Measurements from ENCODE around the gene DLGAP1.
A peak's percentile ranks its signal among the peaks of the same experiment; 100 is the strongest.

DLGAP1 gene

DNA sequence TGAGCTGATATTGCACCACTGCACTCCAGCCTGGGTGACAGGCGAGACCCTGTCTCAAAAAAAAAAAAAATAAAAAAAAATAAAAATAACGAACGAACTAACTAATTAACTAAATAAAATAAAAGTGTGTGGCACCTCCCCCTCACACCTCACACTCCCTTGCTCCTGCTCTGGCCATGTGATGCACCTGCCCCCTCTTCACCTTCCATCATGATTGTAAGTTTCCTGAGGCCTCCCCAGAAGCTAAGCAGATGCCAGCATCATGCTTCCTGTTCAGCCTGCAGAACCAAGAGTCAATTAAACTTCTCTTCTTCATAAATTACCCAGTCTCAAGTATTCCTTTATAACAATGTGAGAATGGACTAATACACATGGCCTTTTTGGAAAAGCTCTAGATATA, 773.0 kb downstream of the DLGAP1 start:
- no peak for DNase-seq

- DNase-seq: no peak
Observed at GRCh38 chr18:3679241-3679640, 775.9 kb downstream of the DLGAP1 start.

DNA sequence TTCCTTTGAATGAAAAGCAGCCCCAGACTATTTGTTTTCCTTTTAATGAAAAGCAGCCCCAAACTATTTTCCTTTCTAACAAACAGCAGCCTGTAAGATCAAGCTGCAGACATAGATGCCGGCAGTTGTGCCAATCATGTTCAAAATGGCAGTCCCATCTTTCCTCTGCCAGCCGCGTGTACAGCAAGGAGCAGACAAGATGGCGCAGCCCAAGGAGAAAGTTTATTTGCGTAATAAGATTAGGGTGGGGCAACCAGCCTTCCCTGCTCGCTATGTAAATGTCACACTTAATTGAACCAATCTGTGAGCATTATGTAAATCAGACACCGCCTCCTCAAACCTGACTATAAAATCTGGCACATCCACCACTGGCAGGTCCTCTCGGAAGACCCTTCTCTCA, 779.1 kb downstream of the DLGAP1 start:
- no peak for DNase-seq

DNA sequence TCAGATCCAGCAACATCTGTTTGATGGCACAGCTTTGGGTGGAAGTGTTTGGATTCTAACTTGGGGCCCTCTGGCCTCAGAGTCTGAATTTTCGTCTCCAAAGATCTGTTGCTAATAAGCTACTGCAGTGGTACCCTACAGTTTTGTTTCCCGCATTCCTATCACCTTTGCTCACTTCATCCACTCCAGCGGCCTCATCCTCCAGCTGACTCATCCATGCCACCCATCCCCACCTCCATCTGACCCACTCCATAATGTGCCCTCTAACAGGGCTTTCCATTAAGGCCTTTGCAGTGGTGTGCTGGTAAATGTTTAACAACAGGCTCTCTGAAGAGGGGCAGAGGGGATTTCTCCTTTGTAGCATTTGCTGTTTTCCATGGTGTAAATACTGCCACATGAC, 779.7 kb downstream of the DLGAP1 start:
- DNase-seq: peak; percentile 74

DNA sequence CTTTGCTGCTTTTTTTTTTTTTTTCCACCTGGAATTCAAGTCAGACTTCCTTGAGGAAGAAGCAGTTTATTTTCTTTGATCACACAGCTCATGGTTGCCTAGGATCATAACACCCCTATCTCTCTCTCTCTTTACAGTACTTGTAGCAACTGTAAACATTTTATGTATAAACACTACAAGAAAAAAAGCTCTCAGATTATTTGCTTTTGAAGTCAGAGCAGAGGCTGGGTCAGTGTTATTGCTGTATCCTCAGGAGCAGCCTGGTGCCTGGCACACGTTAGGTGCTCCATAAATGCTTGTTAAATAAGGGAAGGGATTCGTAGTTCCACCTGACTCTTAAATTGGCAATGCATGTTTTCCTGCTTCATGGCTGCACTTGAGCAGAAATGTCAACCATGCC, 783.9 kb downstream of the DLGAP1 start:
- no peak for DNase-seq

DNA sequence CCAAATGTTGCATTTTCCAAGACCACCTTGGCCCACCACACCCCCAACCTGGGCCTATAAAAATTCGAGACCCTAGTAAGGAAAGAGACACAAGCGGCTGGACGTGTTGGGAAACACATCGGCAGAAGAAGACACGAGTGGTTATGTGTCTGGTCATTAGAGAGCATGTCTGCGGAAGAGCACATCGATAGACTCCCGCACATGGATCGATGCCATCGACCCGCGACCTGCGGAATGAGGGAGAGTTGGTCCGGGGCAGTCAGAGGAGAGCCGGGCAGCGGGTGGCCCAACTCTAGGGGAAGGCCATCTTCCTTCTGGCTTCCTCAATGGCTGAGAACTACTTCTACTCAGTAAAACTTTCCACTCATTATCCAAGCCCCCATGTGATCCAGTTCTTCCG, 785.7 kb downstream of the DLGAP1 start:
- DNase-seq: no peak

DNA sequence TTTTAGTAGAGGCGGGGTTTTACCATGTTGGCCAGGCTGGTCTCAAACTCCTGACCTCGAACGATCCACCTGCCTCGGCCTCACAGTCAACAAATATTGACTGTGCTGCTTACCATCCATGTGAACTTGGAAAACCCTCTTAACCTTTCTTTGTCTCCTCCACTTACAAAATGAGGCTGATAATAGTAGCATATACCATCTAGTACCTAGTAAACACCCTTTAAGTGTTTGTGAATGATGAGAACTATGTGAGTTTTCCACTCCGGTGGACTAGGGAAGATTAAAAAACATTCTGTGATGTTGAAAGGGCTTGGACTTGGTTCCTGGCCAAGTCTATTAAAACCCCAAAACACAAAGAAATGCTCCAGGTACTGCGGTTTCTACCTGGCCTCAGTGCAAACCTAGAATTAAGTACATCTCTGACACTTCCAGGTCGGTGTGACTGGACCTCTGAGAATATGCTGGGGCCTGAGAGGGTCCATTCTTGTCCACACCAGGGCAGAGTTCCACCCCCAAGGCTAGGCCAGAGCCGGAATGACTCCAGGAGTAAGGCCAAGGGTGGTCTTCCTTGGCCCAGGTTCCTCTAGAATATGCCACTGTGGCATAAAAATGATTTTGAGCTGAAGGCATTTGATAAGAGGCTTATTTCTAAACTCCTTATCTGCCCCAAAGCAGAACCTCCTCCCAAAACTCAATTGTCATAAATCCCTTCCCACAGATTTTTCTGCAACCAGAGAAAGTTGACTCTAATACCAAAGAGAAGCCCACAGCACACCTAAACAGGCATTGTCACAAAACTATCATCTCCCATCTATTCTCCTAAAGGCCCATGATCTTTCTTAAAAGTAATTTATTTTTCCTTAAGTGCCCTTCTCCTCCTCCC, 787.6 kb downstream of the DLGAP1 start:
- DNase-seq: no peak

GRCh38 chr18:3666526-3667254, 788.4 kb downstream of the DLGAP1 start:
- DNase-seq: no peak

DNA sequence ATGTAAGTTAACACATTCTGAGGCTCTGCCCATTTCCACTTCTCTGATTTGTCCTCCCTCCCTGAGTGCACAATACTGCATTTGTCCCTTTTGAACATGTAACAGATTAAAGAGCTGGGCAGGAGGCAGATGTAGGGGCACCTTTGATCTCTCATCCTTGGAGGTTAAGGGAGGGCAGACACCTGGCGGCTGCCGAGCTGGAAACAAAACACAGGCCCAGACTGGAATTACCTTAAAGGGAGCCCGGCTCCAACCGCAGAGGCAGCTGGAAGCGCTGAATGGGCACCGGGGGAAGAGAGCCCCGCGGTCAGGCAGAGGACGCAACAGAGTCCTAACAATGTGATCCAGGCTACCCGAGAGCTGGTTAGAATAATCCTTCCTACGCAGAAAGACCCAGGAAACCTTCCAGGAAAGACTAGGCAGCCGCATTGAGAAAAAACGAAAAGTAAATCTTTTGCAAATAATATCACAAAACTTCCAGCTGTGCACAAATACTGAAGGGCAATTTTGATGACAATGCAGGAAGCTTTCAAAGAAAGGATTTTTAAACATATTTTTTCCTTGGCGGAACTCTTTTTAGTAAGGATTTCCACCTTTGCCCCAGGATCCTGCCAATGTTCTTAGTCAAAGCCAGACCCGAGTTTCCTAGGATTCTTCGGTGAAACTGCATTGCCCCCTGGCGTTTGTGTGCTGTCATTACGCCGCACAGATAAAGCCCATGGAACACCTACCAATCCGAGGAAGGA, 789.2 kb downstream of the DLGAP1 start:
- peak; percentile 83 for DNase-seq

DNA sequence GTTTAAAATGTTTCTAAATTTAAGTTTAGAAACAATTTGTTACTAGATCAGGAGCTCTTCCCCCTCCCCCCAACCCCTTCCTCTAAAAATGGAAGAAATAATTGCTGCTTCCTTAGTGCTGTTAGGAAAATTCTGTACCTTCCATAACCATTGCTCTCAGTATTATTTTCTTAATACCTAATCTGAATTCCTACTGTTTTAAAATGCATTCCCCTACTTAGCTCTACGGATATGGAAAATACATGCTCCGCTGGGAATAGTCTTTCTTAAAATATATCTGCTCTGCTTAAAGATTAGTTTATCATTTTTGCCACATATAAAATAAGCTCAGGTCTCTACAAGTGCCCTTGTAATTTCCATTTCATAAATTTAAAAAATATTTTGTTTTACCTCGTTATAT, 789.9 kb downstream of the DLGAP1 start:
- no peak for DNase-seq

DNA sequence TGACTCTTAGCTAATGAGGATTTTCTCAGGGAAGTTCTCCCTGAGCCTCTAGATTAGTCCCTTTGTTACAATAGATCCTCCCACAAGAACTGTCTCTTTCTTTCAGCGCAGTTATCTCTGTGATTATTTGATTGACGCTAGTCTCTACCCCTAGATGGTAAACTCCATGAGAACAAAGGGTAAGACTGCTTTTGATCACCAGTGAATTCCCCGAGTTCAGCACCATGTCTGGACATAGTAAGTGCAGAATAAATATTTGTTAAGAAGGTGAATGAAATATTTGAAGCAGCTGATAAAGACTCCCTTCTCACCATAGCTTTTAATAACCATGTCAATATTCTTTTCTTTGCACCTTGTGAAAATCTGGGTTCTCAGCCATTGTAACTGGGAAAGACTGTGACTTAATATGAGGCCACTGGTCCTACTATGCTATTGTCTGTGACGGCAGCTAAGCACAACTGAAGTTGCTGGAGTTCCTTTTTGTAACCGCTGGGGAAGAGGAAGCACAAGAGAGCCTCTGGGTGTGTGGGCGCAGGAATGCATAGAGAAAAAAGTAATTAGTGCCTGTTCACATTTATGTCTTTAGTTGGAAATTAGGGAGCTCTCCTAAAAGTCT, 790.4 kb downstream of the DLGAP1 start:
- DNase-seq: no peak

DNA sequence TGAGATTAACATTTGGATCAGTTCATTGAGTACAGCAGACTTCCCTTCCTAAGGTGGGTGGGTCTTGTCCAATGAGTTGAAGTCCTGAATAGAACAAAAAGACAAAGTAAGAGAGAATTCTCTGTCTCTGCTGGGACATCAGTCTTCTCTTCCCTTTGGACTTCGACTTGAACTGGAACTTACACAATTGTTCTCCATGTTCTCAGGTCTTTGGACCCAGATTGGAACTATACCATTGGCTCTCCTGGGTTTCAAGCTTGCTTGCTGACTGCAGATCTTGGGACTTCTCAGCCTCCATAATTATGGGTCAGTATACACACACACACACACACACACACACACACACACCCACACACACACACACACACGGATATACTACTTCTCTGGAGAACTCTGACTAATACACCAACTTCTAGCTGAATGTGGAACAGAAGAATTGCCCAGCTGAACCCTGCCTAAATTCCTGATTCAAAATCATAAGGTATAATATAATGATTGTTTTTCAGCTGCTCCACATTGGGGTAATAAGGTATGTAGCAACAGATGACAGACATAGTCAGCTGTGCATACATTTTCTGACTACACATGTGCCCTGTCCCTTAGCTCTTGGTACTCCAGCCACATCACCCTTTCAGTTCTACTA, 791.1 kb downstream of the DLGAP1 start:
- DNase-seq: no peak

DNA sequence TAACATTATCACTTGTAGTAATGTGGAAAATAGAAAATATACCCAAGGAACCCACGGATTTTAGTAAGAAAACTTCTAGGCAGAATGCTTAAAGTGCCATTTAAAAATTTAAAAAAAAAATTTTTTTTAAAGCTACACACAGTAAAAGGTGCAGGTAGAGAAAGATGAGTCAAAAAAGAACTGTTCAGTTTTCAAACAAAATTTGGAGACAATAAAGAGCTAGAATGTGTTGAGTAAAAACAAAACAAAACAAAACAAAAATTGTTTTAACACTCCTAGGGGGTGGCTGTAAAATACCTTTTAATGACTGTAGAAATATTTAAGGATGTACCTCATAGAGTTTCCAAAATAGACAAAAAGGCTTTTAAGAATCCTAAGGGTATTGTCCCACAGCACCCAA, 793.1 kb downstream of the DLGAP1 start:
- DNase-seq: no peak

GRCh38 chr18:3660739-3661515, 794.2 kb downstream of the DLGAP1 start:
- no peak for DNase-seq

GRCh38 chr18:3658529-3658928, 796.6 kb downstream of the DLGAP1 start:
- DNase-seq: no peak

- DNase-seq: no peak
Observed at GRCh38 chr18:3655254-3656050, 799.7 kb downstream of the DLGAP1 start.

DNA sequence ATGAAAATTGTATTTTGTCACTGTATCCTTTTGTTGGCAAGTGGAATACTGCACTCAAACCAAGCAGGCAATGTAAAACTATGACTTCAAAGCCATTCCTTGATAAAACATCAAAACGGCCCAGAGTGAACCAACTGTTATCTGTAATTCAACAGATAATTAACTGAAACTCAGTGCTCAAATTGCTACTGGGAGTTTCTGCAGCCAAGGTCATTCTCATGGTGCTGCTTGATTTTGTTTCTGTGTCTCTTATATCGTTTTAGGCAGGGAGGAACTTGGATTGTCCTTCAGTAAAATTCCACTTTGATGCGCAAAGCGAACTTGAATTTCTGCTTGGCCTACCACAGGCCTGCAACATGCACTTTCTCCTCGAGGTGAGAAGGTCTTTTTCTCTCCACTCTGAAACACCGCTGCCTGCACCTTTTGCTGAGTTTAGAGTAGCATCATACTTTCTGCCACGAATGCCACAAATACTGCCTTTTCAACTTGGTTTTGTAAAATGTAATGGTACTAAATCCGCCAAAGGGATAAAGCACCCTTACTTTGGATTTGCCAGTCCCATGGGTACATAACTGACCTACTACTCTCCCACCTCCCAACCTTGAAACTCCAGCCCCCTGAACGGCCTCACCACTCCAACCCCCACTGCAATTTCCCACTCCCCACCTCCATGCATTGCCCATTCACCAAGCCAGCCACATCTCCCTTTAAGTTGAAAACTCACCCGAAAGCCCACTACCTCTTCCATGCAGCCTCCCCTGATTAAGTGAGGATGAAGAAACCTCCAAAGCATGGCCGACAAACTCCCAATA, 800.5 kb downstream of the DLGAP1 start:
- DNase-seq: no peak

DNA sequence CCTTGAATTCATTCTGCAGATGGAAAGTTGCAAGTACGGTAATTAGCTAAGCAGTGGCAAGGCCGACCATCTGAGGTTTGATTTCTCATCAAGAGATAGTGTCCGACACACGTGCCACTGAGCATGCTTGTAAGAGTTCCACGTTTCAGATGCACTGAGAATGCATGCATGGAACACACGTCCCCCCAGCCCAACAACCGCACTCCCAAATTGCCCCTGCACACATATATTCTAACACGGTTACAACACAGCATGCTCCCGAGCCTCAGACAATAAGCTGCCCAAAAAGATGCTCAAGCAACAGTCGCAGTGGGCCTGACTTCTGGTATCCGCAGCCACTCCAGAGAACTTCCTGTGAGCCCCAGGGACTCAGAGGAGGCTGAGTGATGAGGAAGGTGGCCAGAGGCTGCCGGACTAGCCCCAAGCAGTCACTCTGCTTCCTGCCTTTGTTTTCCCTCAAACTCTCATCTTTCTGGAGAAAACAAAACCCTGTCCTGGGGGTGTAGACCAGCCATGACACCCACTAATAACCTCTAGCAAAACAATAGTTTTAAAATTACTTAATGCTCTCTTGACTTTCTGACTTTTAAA, 801.2 kb downstream of the DLGAP1 start:
- DNase-seq: no peak

GRCh38 chr18:3653263-3653850, 801.8 kb downstream of the DLGAP1 start:
- no peak for DNase-seq
